Trophoblast cell (in vitro differentiated cells and primary cell): ENCODE measurements around the gene CBX2.

Source experiments
- DNase-seq, 2 donors: peaks; one replicate each; pipeline ENCODE4 v3.0.0-alpha.2; 2016
- H2AFZ ChIP-seq: 2 replicates; pipeline ENCODE4 v1.6.1; 2013; ENCODE audit warnings: low read length, moderate library complexity, mild to moderate bottlenecking; ENCODE audit not compliant: insufficient read depth, poor library complexity
- H2AK5ac ChIP-seq: 2 replicates; pipeline ENCODE4 v1.6.1; 2013; ENCODE audit warnings: mild to moderate bottlenecking, low read length
- H2BK120ac ChIP-seq: 2 replicates; pipeline ENCODE4 v1.6.1; 2013; ENCODE audit warnings: low read length, mild to moderate bottlenecking, moderate library complexity; ENCODE audit not compliant: insufficient read depth, poor library complexity
- H2BK12ac ChIP-seq: 2 replicates; pipeline ENCODE4 v1.6.1; 2013; ENCODE audit warnings: mild to moderate bottlenecking, low read length, moderate library complexity
- H2BK5ac ChIP-seq: 2 replicates; pipeline ENCODE4 v1.6.1; 2013; ENCODE audit warnings: low read length, low read depth, moderate library complexity, mild to moderate bottlenecking; ENCODE audit not compliant: poor library complexity
- H3K14ac ChIP-seq: 2 replicates; pipeline ENCODE4 v1.6.1; 2013; ENCODE audit warnings: mild to moderate bottlenecking, low read length
- H3K18ac ChIP-seq: 2 replicates; pipeline ENCODE4 v1.6.1; 2013; ENCODE audit warnings: mild to moderate bottlenecking, low read length
- H3K23ac ChIP-seq: 2 replicates; pipeline ENCODE4 v1.6.1; 2013; ENCODE audit warnings: low read length
- H3K27ac ChIP-seq: 2 replicates; pipeline ENCODE4 v1.5.1; 2013; ENCODE audit warnings: low read depth, mild to moderate bottlenecking, inconsistent platforms, low read length, moderate library complexity
- H3K27me3 ChIP-seq: 2 replicates; pipeline ENCODE4 v1.6.1; 2013; ENCODE audit warnings: inconsistent platforms, mild to moderate bottlenecking, low read length, moderate library complexity; ENCODE audit not compliant: insufficient read depth
- H3K36me3 ChIP-seq, 2 experiments: 1 replicate in 1 of 2; 2 replicates in 1 of 2; pipeline ENCODE4 v1.6.1; 2013; ENCODE audit warnings: low read length in 2 of 2, mild to moderate bottlenecking in 2 of 2, moderate library complexity in 1 of 2; ENCODE audit not compliant: insufficient read depth in 2 of 2, control insufficient read depth in 1 of 2
- H3K4ac ChIP-seq: 2 replicates; pipeline ENCODE4 v1.6.1; 2013; ENCODE audit warnings: low read depth, mild to moderate bottlenecking, low read length, moderate library complexity
- H3K4me1 ChIP-seq, 2 experiments: 1 replicate in 1 of 2; 2 replicates in 1 of 2; pipeline ENCODE4 v1.6.1; 2013; ENCODE audit warnings: low read length in 2 of 2, mild to moderate bottlenecking in 2 of 2, moderate library complexity in 1 of 2; ENCODE audit not compliant: insufficient read depth in 2 of 2, control insufficient read depth in 1 of 2
- H3K4me2 ChIP-seq: 2 replicates; pipeline ENCODE4 v1.6.1; 2013; ENCODE audit warnings: inconsistent platforms, mild to moderate bottlenecking, low read length, moderate library complexity
- H3K4me3 ChIP-seq: 2 replicates; pipeline ENCODE4 v1.5.1; 2013; ENCODE audit warnings: mild to moderate bottlenecking, low read depth, low read length, inconsistent platforms
- H3K79me1 ChIP-seq: one replicate; pipeline ENCODE4 v1.6.1; 2013; ENCODE audit warnings: low read length
- H3K79me2 ChIP-seq: 2 replicates; pipeline ENCODE4 v1.6.1; 2013; ENCODE audit warnings: low read length, mild to moderate bottlenecking; ENCODE audit not compliant: control insufficient read depth, insufficient read depth, poor library complexity
- H3K9ac ChIP-seq: 2 replicates; pipeline ENCODE4 v1.6.1; 2013; ENCODE audit warnings: mild to moderate bottlenecking, low read length
- H3K9me3 ChIP-seq: 2 replicates; pipeline ENCODE4 v1.6.1; 2013; ENCODE audit warnings: low read depth, mild to moderate bottlenecking, control low read depth, inconsistent platforms, low read length; ENCODE audit not compliant: insufficient read depth
- H4K12ac ChIP-seq: 2 replicates; pipeline ENCODE4 v1.6.1; 2013; ENCODE audit warnings: low read depth, mild to moderate bottlenecking, low read length, moderate library complexity
- H4K8ac ChIP-seq: 2 replicates; pipeline ENCODE4 v1.6.1; 2013; ENCODE audit warnings: low read depth, mild to moderate bottlenecking, low read length, moderate library complexity
- H4K91ac ChIP-seq: one replicate; pipeline ENCODE4 v1.6.1; 2013; ENCODE audit warnings: low read depth, mild to moderate bottlenecking, low read length, moderate library complexity
- WGBS: extraction: QIAGEN DNeasy Blood & Tissue Kit; methylation state at CpG from one replicate; pipeline ENCODE4 v1.1.7; 2013; ENCODE audit warnings: missing lambda C conversion rate; ENCODE audit not compliant: insufficient read length, insufficient coverage; ENCODE audit errors: extremely low coverage; 5-methylcytosine and 5-hydroxymethylcytosine counted together

The CBX2 gene

DNA sequence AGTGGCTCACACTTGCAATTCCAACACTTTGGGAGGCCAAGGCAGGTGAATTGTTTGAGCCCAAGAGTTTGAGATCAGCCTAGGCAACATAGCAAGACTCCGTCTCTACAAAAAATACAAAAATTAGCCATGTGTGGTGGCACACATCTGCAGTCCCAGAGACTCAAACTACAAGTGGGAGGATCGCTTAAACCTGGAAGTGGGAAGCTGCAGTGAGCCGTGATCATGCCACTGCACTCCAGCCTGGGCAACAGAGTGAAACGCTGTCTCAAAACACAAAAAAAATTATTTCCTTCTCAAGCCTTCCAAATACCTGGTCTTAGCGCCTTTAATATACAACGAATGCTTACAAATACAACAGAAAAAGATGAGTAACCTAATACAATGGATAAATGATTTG is 19.7 kb upstream of the CBX2 start:
- no peak overlapping the region for H4K91ac ChIP-seq

DNA sequence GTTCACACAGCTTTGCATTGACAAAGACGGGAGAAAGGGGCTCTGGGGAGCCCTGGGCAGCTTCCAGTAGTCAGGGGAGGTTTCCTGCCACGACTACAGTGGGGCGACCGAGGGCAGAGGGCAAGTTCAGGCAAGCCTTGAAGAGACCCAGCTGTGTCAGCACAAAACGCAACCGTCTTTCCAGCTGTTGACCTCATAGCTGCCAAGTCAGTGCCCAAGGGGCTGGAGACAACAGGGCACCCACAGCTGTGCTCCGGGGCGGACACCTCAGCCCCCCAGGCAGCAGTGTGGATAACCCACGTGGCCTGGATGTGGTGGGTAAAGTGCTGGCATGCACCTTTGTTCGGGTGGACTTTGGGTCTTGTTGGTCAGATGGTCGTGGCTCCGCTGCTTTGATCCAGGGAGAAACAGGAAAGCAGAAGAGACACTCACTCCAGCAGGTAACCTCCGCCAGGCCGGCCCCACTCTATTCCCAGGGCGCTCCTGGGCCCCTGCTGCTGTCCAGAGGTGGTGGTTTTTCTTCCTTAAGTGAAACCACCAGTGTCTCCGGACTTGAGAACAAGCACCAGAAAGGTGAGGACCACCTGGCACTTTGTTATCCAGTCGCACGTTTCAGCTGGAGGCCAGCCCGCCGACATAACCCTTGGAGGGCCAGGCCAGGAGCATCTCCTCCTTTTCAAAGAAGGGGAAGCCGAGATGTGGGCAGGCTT is 17.6 kb upstream of the CBX2 start:
- H2BK12ac ChIP-seq = no peak overlapping the region
- no peak overlapping the region for H4K91ac ChIP-seq
- no peak overlapping the region for H4K12ac ChIP-seq
- no peaks in the 10 kb centered on the region for H3K9me3 ChIP-seq
- H3K79me1 ChIP-seq = no peaks in the 10 kb centered on the region
- H3K4ac ChIP-seq = no peak overlapping the region
- no peak overlapping the region for H3K18ac ChIP-seq
- no peak overlapping the region for H2AFZ ChIP-seq
- H3K4me1 ChIP-seq = no peaks in the 10 kb centered on the region
- no peaks in the 10 kb centered on the region for H3K36me3 ChIP-seq
- no peak overlapping the region for H3K27ac ChIP-seq
- no peak overlapping the region for H2AK5ac ChIP-seq
- no peak overlapping the region for H2BK120ac ChIP-seq
- H3K79me2 ChIP-seq = no peaks in the 10 kb centered on the region
- DNase-seq = no peak
- H4K8ac ChIP-seq = no peak overlapping the region
- no peak overlapping the region for H3K4me3 ChIP-seq
- H3K27me3 ChIP-seq = no peaks in the 10 kb centered on the region
- no peak overlapping the region for H2BK5ac ChIP-seq
- no peak overlapping the region for H3K9ac ChIP-seq
- H3K4me2 ChIP-seq = no peak overlapping the region
- H3K14ac ChIP-seq = no peak overlapping the region
- no CpG with 5 or more reads among the region's 21 CpGs for WGBS
- no peak overlapping the region for H3K23ac ChIP-seq

More for the DNA sequence above, 19.7 kb upstream of the CBX2 start:
- Histone ChIP-seq H3K4me2 (no peak overlapping the region), H3K4me3 (no peak overlapping the region), H3K79me1 (no peaks in the 10 kb centered on the region), H3K36me3 (no peaks in the 10 kb centered on the region), H3K23ac (no peak overlapping the region), H3K9ac (no peak overlapping the region), H2BK5ac (no peak overlapping the region), H3K4ac (no peak overlapping the region), H2BK12ac (no peak overlapping the region), H3K79me2 (no peaks in the 10 kb centered on the region), H3K14ac (no peak overlapping the region), H4K12ac (no peak overlapping the region), H3K18ac (no peak overlapping the region), H4K8ac (no peak overlapping the region), H3K27me3 (no peaks in the 10 kb centered on the region), H2BK120ac (no peak overlapping the region), H2AFZ (no peak overlapping the region), H2AK5ac (no peak overlapping the region), H3K27ac (no peak overlapping the region), H3K4me1 (no peaks in the 10 kb centered on the region), H3K9me3 (no peaks in the 10 kb centered on the region)
- DNase-seq = no peak
- no CpG with 5 or more reads among the region's 6 CpGs for WGBS

DNA sequence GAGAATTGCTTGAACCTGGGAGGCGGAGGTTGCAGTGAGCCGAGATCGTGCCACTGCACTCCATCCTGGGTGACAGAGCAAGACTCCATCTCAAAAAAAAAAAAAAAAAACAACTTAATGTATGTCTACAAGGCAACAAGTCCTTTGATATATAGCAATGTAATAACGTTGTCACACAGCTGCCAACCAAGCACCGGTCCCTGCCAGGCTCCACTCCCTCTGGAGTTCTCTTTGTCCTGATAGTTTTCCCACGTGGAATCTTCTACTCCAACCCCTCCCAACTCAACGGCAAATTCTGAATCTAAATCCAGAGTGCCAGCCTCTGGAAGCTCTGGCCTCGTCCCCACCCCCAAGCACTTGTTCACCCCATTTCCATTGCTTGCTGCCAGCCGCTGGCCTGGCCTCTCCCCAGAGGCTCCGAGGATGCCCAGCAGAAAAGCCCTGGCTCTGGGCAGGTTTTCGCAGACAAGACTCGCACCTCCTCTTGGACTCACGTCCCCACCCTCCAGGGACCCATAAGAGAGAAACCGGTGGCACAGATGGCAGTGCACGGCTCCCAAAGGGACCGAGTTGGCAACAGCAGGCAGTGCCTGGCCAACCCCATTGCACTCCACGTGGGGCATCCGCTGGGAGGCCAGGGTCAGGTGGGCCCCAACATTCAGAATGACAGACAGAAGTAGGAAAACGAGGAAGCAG is 15.9 kb upstream of the CBX2 start:
- Histone ChIP-seq H3K27ac (no peak overlapping the region), H4K8ac (no peak overlapping the region), H2BK12ac (no peak overlapping the region), H3K4me1 (no peaks in the 10 kb centered on the region), H2AFZ (no peak overlapping the region), H3K23ac (no peak overlapping the region), H3K18ac (no peak overlapping the region), H4K91ac (no peak overlapping the region), H2AK5ac (no peak overlapping the region), H3K4me2 (no peak overlapping the region), H3K9ac (no peak overlapping the region), H3K4ac (no peak overlapping the region), H3K27me3 (no peaks in the 10 kb centered on the region), H3K9me3 (no peaks in the 10 kb centered on the region), H3K79me2 (no peaks in the 10 kb centered on the region), H3K4me3 (no peak overlapping the region), H2BK5ac (no peak overlapping the region), H3K36me3 (no peaks in the 10 kb centered on the region), H2BK120ac (no peak overlapping the region), H3K79me1 (no peaks in the 10 kb centered on the region), H3K14ac (no peak overlapping the region), H4K12ac (no peak overlapping the region)
- DNase-seq = no peak
- WGBS = no CpG with 5 or more reads among the region's 19 CpGs

DNA sequence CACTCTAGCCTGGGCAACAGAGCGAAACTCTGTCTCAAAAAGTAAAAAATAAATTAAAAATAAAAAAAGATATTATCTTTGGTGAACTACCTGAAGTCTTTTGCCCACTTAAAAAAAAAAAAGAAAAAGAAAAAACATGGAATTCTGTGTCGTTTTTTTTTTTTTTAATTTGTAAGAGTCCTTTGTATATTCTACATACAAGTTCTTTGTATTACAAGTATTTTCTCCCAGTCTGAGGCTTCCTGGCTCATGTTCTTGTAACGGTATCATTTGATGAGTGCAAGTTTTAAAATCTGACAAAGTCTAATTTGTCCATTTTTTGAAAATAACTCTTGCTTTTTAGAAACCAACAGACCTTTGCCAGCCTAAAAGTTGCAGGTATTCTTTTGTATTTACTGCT is 12.2 kb upstream of the CBX2 start:
- Histone ChIP-seq H3K18ac (no peak overlapping the region), H3K27ac (no peak overlapping the region), H2AK5ac (no peak overlapping the region), H3K27me3 (no peaks in the 10 kb centered on the region), H3K79me2 (no peaks in the 10 kb centered on the region), H3K4ac (no peak overlapping the region), H3K14ac (no peak overlapping the region), H2AFZ (no peak overlapping the region), H3K9ac (no peak overlapping the region), H3K4me3 (no peak overlapping the region), H3K4me1 (no peaks in the 10 kb centered on the region), H3K36me3 (no peaks in the 10 kb centered on the region), H4K91ac (no peak overlapping the region), H3K23ac (no peak overlapping the region), H2BK120ac (no peak overlapping the region), H2BK12ac (no peak overlapping the region), H3K9me3 (no peaks in the 10 kb centered on the region), H2BK5ac (no peak overlapping the region), H4K8ac (no peak overlapping the region), H4K12ac (no peak overlapping the region), H3K4me2 (no peak overlapping the region), H3K79me1 (no peaks in the 10 kb centered on the region)
- no peak for DNase-seq
- no CpG with 5 or more reads among the region's 3 CpGs for WGBS
